ENCODE data around the gene EPB41L4B. TPM values are rescaled to one million over a fixed set of nuclear protein-coding genes. Genes with fewer than 3 reads are reported as not detected.

The EPB41L4B gene
- total and polyA plus RNA-seq, 7 experiments from 2014 or later: 0.36 TPM; not detected in 6

DNA sequence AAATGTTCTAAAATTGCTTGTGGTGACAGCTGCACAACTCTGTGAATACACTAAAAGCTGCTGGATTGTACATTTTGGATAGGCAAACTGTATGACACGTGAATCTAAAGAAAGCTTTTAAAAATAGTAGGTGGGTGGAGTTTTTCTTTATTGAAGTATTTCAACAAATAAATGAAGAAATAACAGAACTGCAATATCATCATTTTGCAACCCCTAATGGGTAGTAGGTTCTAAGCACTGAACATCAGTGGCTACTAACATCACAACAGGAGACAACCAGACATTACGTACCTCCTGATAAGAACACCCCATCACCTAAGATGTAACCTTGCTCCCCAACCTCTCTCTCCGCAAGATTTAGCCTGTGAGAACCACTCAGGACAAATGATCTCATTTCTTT, 38.6 kb downstream of the EPB41L4B start:
- Mint-ChIP-seq H3K9me3 (peaks cover 0 to 8% (median 0%) of the 10 kb centered on the region in 11 donors), H3K36me3 (no peaks in the 10 kb centered on the region), H3K27ac (no peak overlapping the region), H3K4me1 (peaks cover 0 to 1% (median 0%) of the 10 kb centered on the region in 7 donors), H3K4me3 (no peak overlapping the region), H3K27me3 (peaks cover 5 to 33% (median 25%) of the 10 kb centered on the region in 5 donors)
- ChIA-PET CTCF (no interaction called here), POLR2A (no interaction called here)
- no peaks in the 10 kb centered on the region for H3K36me3 ChIP-seq (ENCODE audit: control insufficient read depth in 2 of 3, insufficient read depth in 3 of 3, low read length in 3 of 3)
- H3K27me3 ChIP-seq (ENCODE audit: control insufficient read depth in 2 of 2, insufficient read depth in 2 of 2, low read length in 2 of 2): no peaks in the 10 kb centered on the region
- no peaks in the 10 kb centered on the region for H3K4me1 ChIP-seq (ENCODE audit: control insufficient read depth in 2 of 2, insufficient read depth in 2 of 2, low read length in 2 of 2)
- no peaks in the 10 kb centered on the region for H3K9me3 ChIP-seq (ENCODE audit: control insufficient read depth in 2 of 3, low read length in 3 of 3)
- no peak for DNase-seq
- no peak overlapping the region for H3K4me3 ChIP-seq (ENCODE audit: low read length)
- H3K27ac ChIP-seq (ENCODE audit: low read depth, low read length): no peak overlapping the region
- intact Hi-C loops (cut with micrococcal nuclease): no loop called here
- ATAC-seq: no peak

- Histone ChIP-seq H3K4me3 (ENCODE audit: low read length) (no peak overlapping the region), H3K27ac (ENCODE audit: low read depth, low read length) (no peak overlapping the region), H3K4me1 (ENCODE audit: control insufficient read depth in 2 of 2, insufficient read depth in 2 of 2, low read length in 2 of 2) (no peaks in the 10 kb centered on the region), H3K36me3 (ENCODE audit: control insufficient read depth in 2 of 3, insufficient read depth in 3 of 3, low read length in 3 of 3) (no peaks in the 10 kb centered on the region), H3K27me3 (ENCODE audit: control insufficient read depth in 2 of 2, insufficient read depth in 2 of 2, low read length in 2 of 2) (no peaks in the 10 kb centered on the region), H3K9me3 (ENCODE audit: control insufficient read depth in 2 of 3, low read length in 3 of 3) (no peaks in the 10 kb centered on the region)
- Mint-ChIP-seq H3K4me3 (no peak overlapping the region), H3K4me1 (peaks cover 0 to 1% (median 0%) of the 10 kb centered on the region in 7 donors), H3K27ac (no peak overlapping the region), H3K9me3 (peaks cover 0 to 8% (median 0%) of the 10 kb centered on the region in 11 donors), H3K36me3 (no peaks in the 10 kb centered on the region), H3K27me3 (peaks cover 12 to 33% (median 33%) of the 10 kb centered on the region in 5 donors)
- ATAC-seq (no peak), DNase-seq (no peak)
- CTCF ChIA-PET: no interaction called here
- POLR2A ChIA-PET: no interaction called here
- intact Hi-C loops (cut with micrococcal nuclease): no loop called here
Measured at GRCh38 chr9:109281518-109281917, 39.3 kb downstream of the EPB41L4B start.

DNA sequence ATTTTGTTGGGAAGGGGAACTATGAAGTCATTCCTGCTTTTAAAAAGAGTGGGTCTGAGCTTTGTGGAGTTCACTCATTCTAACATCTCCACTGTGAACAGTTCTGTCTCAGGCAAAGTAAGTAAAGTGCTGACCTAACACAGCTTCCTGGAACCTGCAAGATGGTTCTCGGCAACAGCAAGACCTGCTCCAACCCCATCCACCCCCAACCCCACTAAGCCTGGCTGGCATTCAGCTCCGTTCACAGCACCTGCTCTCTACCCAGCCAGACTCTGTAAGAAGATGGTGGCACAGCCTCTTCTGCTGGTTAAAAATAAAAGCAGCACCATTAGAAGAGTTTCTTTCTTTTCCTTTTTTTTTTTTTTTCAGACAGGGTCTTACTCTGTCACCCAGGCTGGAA, 42.0 kb downstream of the EPB41L4B start:
- Mint-ChIP-seq H3K27me3 (peaks cover 12 to 40% (median 32%) of the 10 kb centered on the region in 5 donors), H3K9me3 (peaks cover 0 to 4% (median 0%) of the 10 kb centered on the region in 11 donors), H3K27ac (no peak overlapping the region), H3K4me1 (peaks cover 0 to 1% (median 0%) of the 10 kb centered on the region in 7 donors), H3K36me3 (no peaks in the 10 kb centered on the region), H3K4me3 (no peak overlapping the region)
- no peak overlapping the region for H3K4me3 ChIP-seq (ENCODE audit: low read length)
- DNase-seq: no peak
- no peaks in the 10 kb centered on the region for H3K36me3 ChIP-seq (ENCODE audit: control insufficient read depth in 2 of 3, insufficient read depth in 3 of 3, low read length in 3 of 3)
- H3K9me3 ChIP-seq (ENCODE audit: control insufficient read depth in 2 of 3, low read length in 3 of 3): no peaks in the 10 kb centered on the region
- no peak for ATAC-seq
- H3K27me3 ChIP-seq (ENCODE audit: control insufficient read depth in 2 of 2, insufficient read depth in 2 of 2, low read length in 2 of 2): no peaks in the 10 kb centered on the region
- POLR2A ChIA-PET: no interaction called here
- no peak overlapping the region for H3K27ac ChIP-seq (ENCODE audit: low read depth, low read length)
- no peaks in the 10 kb centered on the region for H3K4me1 ChIP-seq (ENCODE audit: control insufficient read depth in 2 of 2, insufficient read depth in 2 of 2, low read length in 2 of 2)
- intact Hi-C loops (cut with micrococcal nuclease): no loop called here
- CTCF ChIA-PET: no interaction called here

DNA sequence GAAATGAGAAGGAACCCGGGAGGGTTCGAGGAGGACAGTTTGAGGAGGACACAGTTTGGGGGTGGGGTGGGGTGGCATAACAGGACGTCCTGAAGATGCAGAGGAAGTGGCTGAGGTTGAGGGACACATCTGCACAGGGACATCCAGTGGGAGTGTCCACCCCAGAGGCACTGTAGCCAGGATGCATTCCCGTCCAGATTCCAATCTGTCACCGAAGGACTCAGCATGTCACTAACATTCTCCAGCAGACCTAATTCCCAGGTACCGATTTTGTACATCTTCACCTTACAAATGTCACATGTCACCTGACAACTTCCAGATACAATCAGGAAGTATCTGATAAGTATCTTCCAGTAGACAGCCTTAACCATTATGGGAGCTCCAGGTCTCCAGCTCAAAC, 42.6 kb downstream of the EPB41L4B start:
- intact Hi-C loops (cut with micrococcal nuclease): no loop called here

GRCh38 chr9:109277451-109277850, 43.4 kb downstream of the EPB41L4B start:
- no peak overlapping the region for H3K4me3 ChIP-seq (ENCODE audit: low read length)
- ChIA-PET POLR2A (no interaction called here), CTCF (no interaction called here)
- H3K27ac ChIP-seq (ENCODE audit: low read depth, low read length): no peak overlapping the region
- no peaks in the 10 kb centered on the region for H3K36me3 Mint-ChIP-seq
- H3K4me1 Mint-ChIP-seq: peaks cover 0 to 1% (median 0%) of the 10 kb centered on the region in 7 donors
- no peaks in the 10 kb centered on the region for H3K27me3 ChIP-seq (ENCODE audit: control insufficient read depth in 2 of 2, insufficient read depth in 2 of 2, low read length in 2 of 2)
- ATAC-seq (no peak), DNase-seq (no peak)
- no peaks in the 10 kb centered on the region for H3K4me1 ChIP-seq (ENCODE audit: control insufficient read depth in 2 of 2, insufficient read depth in 2 of 2, low read length in 2 of 2)
- H3K27me3 Mint-ChIP-seq: peaks cover 12 to 39% (median 26%) of the 10 kb centered on the region in 5 donors
- H3K9me3 ChIP-seq (ENCODE audit: control insufficient read depth in 2 of 3, low read length in 3 of 3): no peaks in the 10 kb centered on the region
- no peak overlapping the region for H3K4me3 Mint-ChIP-seq
- intact Hi-C loops (cut with micrococcal nuclease): no loop called here
- H3K27ac Mint-ChIP-seq: no peak overlapping the region
- H3K9me3 Mint-ChIP-seq: peaks cover 0 to 4% (median 0%) of the 10 kb centered on the region in 11 donors
- H3K36me3 ChIP-seq (ENCODE audit: control insufficient read depth in 2 of 3, insufficient read depth in 3 of 3, low read length in 3 of 3): no peaks in the 10 kb centered on the region

More for the DNA sequence above, 42.6 kb downstream of the EPB41L4B start:
- Mint-ChIP-seq H3K9me3 (peaks cover 0 to 4% (median 0%) of the 10 kb centered on the region in 11 donors), H3K27ac (no peak overlapping the region), H3K4me1 (peaks cover 0 to 1% (median 0%) of the 10 kb centered on the region in 7 donors), H3K27me3 (peaks cover 12 to 44% (median 33%) of the 10 kb centered on the region in 5 donors), H3K36me3 (no peaks in the 10 kb centered on the region), H3K4me3 (no peak overlapping the region)
- H3K27me3 ChIP-seq (ENCODE audit: control insufficient read depth in 2 of 2, insufficient read depth in 2 of 2, low read length in 2 of 2): no peaks in the 10 kb centered on the region
- DNase-seq (no peak), ATAC-seq (no peak)
- CTCF ChIA-PET: no interaction called here
- no peaks in the 10 kb centered on the region for H3K36me3 ChIP-seq (ENCODE audit: control insufficient read depth in 2 of 3, insufficient read depth in 3 of 3, low read length in 3 of 3)
- H3K9me3 ChIP-seq (ENCODE audit: control insufficient read depth in 2 of 3, low read length in 3 of 3): no peaks in the 10 kb centered on the region
- POLR2A ChIA-PET: no interaction called here
- no peak overlapping the region for H3K27ac ChIP-seq (ENCODE audit: low read depth, low read length)
- H3K4me3 ChIP-seq (ENCODE audit: low read length): no peak overlapping the region
- H3K4me1 ChIP-seq (ENCODE audit: control insufficient read depth in 2 of 2, insufficient read depth in 2 of 2, low read length in 2 of 2): no peaks in the 10 kb centered on the region

DNA sequence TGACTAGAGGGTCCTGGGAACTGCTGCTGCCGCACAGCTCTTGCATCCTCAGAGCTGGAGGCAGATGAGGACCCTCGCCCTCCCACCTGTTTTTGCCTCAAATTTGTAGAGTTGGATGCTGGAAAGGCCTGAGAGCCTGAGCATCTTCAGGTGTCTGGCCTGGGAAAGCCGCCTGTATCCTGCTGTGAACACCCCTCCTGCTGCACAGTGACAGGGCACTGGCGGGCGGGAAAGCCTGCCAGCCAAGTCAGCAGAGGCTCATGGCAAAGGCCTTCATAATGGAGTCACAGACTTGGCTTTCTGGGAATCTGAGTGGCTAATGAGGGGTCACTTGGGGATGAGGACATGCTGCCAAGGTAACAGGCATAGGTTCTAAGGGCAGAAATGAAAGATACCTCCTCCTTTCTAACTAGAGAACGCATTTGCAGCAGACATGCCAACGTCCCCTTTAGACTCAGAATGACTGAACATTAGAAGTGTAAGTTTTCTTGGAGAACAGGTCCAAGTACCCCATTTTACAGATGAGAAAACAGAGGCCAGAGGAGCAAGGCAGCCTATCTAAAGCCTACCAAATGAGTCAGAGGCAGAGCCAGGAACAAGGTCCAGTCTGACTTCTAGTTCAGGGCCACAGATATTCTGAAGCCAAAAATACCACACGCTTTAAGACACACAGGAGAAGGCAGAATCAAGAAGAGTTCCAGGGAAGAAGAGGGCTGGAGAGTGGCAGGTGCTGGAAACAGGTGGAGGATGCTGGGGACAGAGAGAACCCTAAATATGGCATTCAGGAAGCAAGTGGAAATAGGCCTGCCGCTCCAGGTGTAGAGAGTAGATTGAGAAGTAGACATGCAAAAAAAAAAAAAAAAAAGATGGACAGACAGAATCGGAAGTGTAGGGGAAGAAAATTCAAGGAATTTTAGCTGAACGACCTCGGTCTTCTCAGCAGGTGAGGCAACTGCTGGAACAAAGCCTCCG, 44.1 kb downstream of the EPB41L4B start:
- intact Hi-C loops (cut with micrococcal nuclease): no loop called here
- ChIA-PET POLR2A (no interaction called here), CTCF (no interaction called here)
- Mint-ChIP-seq H3K9me3 (peaks cover 0 to 4% (median 0%) of the 10 kb centered on the region in 11 donors), H3K27ac (no peak overlapping the region), H3K4me1 (peaks cover 0 to 1% (median 0%) of the 10 kb centered on the region in 7 donors), H3K27me3 (peaks cover 12 to 33% (median 23%) of the 10 kb centered on the region in 5 donors), H3K36me3 (no peaks in the 10 kb centered on the region), H3K4me3 (no peak overlapping the region)
- ATAC-seq: no peak
- no peak for DNase-seq
- Histone ChIP-seq H3K4me3 (ENCODE audit: low read length) (no peak overlapping the region), H3K36me3 (ENCODE audit: control insufficient read depth in 2 of 3, insufficient read depth in 3 of 3, low read length in 3 of 3) (no peaks in the 10 kb centered on the region), H3K27me3 (ENCODE audit: control insufficient read depth in 2 of 2, insufficient read depth in 2 of 2, low read length in 2 of 2) (no peaks in the 10 kb centered on the region), H3K9me3 (ENCODE audit: control insufficient read depth in 2 of 3, low read length in 3 of 3) (no peaks in the 10 kb centered on the region), H3K4me1 (ENCODE audit: control insufficient read depth in 2 of 2, insufficient read depth in 2 of 2, low read length in 2 of 2) (no peaks in the 10 kb centered on the region), H3K27ac (ENCODE audit: low read depth, low read length) (no peak overlapping the region)
